Putamen (tissue), 1 donor: Measurements from ENCODE around the gene UBFD1.
"Not testable (repeated sequence)": the region's sequence is repeated elsewhere in the genome, so short reads cannot be mapped to it uniquely, and the experiment has no call there.

Experiments used
- DNase-seq: peaks from one replicate; pipeline ENCODE4 v3.0.0-alpha.2; 2016; ENCODE audit warnings: low spot score

UBFD1 gene

DNA sequence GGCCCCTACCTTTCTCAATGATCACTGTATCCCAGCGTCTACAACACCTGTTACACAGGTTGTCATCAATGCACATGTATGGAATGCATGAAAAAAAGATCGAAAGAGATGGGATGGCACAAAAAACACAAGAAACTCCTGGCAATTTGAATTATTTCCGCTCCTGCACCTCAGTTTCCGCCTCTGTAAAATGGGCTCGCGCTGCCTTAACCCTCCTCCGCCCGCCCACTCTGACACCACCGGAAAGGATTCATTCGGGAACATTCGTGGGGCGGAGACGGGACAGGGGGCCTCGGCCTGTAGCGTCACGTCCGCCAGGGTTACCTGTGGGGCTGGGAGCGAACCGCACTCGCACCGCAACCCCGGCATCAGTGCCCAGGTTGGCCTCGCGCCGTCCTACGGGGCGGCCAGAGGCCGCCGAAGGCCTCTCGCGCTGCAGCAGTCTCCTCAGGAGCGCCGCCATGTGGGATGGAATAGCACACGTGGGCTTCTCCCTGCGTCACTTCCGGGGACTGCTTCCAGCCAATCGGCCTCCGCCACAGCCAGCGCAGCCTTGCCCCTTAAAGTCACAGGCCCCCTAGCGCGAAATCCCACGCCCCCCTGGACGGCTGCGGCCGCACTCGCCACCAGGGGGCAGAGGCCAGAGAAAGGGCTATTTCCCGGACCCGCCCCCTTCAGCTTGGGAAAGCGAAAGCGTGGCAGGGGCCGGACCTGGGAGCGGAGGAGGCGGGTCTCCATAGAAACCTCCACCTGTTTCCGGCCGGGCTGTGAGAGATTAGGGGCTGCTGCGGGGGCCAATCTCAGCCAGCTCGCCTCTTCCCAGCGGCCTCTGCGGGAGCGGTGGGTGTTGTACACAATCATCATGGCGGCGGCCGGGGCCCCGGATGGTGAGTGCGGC is at the start of gene UBFD1, which contains the start of gene EARS2:
TSS of gene UBFD1 (plus strand) at position 847 of the 898 bp plus-strand sequence. CDS start at position 863, 16 bp downstream.
TSS of gene EARS2 (minus strand) at position 470 of the 898 bp plus-strand sequence. CDS start at position 463, 7 bp downstream.
- peak; percentile 97 for DNase-seq

DNA sequence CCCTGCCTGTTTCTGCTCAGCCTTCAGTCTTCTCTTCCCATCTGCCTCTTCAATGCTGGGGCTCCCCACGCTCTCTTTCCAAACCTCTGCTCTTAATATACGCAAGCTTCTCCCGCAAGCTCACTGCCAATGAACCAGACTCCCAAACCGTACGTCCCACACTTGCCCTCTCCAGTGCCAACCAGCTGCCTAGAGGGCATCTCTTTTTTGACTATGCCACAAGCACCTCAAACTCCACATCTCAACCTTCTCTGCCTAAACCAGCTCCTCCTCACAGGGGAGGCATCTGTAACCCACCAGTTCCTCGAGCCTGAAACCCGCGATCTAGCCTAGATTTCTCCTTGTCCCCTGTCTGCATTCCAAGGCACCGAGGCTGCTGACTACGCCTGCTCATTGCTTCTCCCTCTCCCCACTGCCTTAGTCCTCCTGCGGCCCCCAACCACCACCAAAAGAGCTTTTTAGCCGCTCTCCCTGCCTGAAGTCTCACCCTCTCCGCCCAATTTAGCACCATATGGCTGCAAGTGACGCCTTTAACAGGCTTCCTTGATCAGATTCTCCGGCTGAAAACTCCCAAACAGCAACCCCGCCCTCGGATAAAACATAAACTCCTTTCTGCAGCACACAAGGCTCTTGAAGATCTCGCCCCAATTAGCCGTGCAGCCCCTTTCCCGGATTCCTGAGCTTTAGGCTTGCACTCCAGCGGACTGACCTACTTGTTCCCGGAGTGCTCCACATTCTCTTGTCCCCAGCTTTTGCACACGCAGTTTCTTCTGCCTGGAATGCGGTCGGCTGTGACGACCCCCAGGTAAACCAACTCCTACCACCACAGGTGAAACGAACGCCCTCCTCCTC is 48.7 kb upstream of the UBFD1 start:
- no peak for DNase-seq

- DNase-seq: no peak
These were observed 48.1 kb upstream of the UBFD1 start for GRCh38 chr16:23509441-23509754.

- no peak for DNase-seq
These were observed 47.8 kb upstream of the UBFD1 start for GRCh38 chr16:23509782-23510163.

GRCh38 chr16:23510164-23510914 is 47.2 kb upstream of the UBFD1 start, which contains the start of gene GGA2:
GGA2 (minus strand) TSS chr16:23510494; CDS start chr16:23510411, 83 bp downstream.
- DNase-seq: peak; percentile 84

DNA sequence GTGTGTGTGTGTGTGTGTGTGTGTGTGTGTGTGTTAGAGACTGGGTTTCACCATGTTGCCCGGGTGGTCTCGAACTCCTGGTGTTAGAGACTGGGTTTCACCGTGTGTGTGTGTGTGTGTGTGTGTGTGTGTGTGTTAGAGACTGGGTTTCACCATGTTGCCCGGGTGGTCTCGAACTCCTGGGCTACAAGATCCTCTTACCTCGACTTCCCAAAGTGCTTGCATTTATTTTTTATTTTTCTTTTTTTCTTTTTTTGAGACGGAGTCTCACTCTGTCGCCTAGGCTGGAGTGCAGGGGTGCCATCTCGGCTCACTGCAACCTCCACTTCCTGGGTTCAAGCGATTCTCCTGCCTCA is 46.6 kb upstream of the UBFD1 start:
- not testable (repeated sequence) for DNase-seq

DNA sequence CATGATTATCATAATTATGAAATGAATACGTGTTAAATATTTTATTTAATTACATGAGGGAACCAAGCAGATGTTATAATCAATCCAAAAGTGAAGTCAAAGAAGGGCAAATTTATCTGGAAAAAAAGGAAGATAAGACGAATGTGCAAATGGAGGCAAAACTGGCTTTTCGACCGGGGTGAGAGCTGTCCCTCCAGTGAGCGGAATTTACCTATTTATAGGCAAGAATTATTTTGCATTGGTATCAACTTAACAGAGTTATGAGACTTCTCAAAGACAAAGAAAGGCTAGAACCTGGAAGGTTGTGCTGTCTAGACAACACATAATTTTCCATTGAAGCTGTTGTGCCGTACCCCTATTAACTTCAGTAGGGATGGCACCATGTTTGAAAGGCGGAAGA is 45.8 kb upstream of the UBFD1 start:
- no peak for DNase-seq

- no peak for DNase-seq
These were observed 45.3 kb upstream of the UBFD1 start for GRCh38 chr16:23512168-23512695.

DNA sequence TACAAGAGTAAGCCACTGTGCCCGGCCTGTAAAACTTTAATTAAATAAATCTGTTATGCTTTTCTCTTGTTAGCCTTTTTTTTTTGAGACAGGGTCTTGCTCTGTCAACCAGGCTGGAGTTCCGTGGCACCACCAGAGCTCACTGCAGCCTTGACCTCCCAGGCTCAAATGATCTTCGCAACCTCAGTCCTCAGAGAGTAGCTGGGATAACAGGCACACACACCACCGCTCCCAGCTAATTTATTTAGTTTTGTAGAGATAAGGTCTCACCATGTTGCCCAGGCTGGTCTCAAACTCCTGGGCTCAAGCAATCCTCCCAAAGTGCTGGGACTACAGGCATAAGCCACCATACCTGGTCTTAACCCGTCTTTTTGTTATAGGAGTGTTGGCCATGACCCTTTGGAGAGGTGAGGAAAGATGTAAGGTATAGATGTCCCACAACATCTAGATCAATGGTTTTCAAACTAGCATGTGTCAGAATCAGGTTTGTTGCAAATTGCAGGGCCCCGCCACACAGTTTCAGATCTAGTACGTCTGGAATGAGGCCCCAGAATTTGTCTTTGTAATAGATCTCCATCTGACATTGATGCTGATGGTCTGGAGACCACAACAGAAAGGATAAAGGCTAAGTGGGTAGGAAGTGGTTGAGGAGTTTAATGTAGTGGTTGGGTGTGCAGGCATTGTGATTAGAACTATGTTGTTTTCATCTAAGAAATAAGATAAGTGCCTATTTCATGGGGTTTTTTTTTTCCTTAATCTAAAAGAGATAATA is 43.0 kb upstream of the UBFD1 start:
- DNase-seq: no peak

- no peak for DNase-seq
These were observed 41.6 kb upstream of the UBFD1 start for GRCh38 chr16:23515881-23516280.

- DNase-seq: no peak
These were observed 41.0 kb upstream of the UBFD1 start for GRCh38 chr16:23516366-23517137.

- no peak for DNase-seq
These were observed 39.1 kb upstream of the UBFD1 start for GRCh38 chr16:23518435-23518891.

- no peak for DNase-seq
These were observed 38.2 kb upstream of the UBFD1 start for GRCh38 chr16:23519282-23519681.

DNA sequence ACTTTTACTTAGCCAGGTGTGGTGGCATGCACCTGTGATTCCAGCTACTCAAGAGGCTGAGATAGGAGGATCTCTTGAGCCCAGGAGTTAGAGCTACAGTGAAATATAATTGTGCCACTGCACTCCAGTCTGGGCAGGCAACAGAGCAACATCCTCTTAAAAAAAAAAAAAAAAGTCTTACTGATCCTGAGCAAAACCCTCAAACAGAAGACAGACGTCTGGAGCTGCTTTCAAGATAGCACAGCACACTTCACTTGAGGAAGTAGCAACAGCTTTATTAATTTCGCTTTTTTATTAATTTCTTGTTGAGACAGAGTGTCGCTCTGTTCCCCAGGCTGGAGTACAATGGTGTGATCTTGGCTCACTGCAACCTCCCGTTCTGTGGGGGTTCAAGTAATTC is 37.0 kb upstream of the UBFD1 start:
- DNase-seq: no peak

GRCh38 chr16:23521037-23521743 is 36.3 kb upstream of the UBFD1 start:
- no peak for DNase-seq

DNA sequence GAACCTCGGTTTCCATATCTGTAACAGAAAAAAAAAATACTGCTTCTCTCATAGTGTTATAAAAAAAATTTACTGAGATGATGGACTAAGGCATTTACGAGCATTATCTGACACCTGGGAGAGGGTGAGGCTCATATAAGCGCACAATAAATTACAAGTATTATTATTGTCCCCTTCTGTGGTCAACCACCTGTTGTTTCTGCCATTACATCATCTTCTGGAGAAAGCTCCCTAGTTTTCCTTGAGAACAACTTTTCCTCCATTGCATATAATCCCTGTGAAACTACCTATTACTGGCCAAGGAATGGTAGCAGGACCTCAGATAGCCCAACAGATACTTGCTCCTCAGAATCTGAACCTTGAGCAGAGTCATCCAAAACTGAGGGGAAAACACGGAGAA is 35.6 kb upstream of the UBFD1 start:
- DNase-seq: no peak

- DNase-seq: no peak
These were observed 34.2 kb upstream of the UBFD1 start for GRCh38 chr16:23523321-23523720.

DNA sequence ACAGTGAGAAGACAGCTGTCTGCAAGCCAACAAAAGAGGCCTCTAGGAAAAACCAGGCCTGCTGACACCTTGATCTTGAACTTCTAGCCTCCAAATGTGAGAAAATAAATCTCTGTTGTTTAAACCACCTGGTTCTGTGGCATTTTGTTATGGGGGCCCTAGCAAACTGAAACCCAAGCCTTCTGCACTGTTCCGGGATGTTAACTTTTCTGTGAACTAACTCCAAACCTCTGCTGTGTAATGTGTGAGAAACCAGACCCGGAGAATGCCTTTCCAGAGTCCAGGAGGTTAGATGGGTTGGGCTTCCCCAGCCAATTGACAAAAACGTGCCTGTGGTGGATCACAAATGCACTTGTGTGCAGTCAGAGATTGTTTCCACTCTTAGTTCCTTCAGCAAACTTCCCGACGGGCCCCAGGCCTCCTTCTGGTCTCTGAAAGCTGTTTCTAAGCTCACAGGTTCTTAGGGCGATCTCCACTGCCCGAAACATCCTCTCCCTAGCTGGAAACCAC is 33.6 kb upstream of the UBFD1 start:
- DNase-seq: no peak

GRCh38 chr16:23524886-23525285 is 32.6 kb upstream of the UBFD1 start:
- DNase-seq: no peak
